HG03064 (cell line): Measurements from ENCODE around the gene NFIX.

Experiments
- ATAC-seq: cut with Tn5 transposase; IDR thresholded peaks from one replicate; pipeline ENCODE4 v1.9.1; 2021; ENCODE audit warnings: low read depth; ENCODE audit not compliant: unreplicated experiment

The NFIX gene

GRCh38 chr19:13100031-13100588 lies 104.8 kb downstream of the NFIX start:
- no peak for ATAC-seq

GRCh38 chr19:13100841-13101589 lies 105.7 kb downstream of the NFIX start:
- ATAC-seq = no peak

GRCh38 chr19:13101590-13102415 lies 106.5 kb downstream of the NFIX start:
- no peak for ATAC-seq

- no peak for ATAC-seq
Observed at GRCh38 chr19:13102416-13102665, 107.1 kb downstream of the NFIX start.

- ATAC-seq = peak; percentile 42
Observed at GRCh38 chr19:13102666-13103580, 107.6 kb downstream of the NFIX start, which contains the start of gene LYL1. Gene LYL1, minus strand, starts transcription at chr19:13102858. Its CDS starts 1,687 bp downstream, at chr19:13101171.

- no peak for ATAC-seq
Observed at GRCh38 chr19:13103581-13104359, 108.5 kb downstream of the NFIX start.

- ATAC-seq = no peak
Observed at GRCh38 chr19:13104360-13104847, 109.1 kb downstream of the NFIX start.

- ATAC-seq = no peak
Observed at GRCh38 chr19:13104848-13105711, 109.8 kb downstream of the NFIX start.

GRCh38 chr19:13109361-13110098 lies 114.3 kb downstream of the NFIX start:
- ATAC-seq = no peak

- ATAC-seq = no peak
Observed at GRCh38 chr19:13110099-13110610, 114.9 kb downstream of the NFIX start.

- no peak for ATAC-seq
Observed at GRCh38 chr19:13112555-13112954, 117.3 kb downstream of the NFIX start.

GRCh38 chr19:13115936-13116281 lies 120.6 kb downstream of the NFIX start:
- ATAC-seq = no peak

- no peak for ATAC-seq
Observed at GRCh38 chr19:13116282-13117175, 121.3 kb downstream of the NFIX start, which contains the start of gene TRMT1. Gene TRMT1, minus strand, starts transcription at chr19:13116740. Its CDS starts 341 bp downstream, at chr19:13116399.

- no peak for ATAC-seq
Observed at GRCh38 chr19:13117176-13117771, 122.0 kb downstream of the NFIX start.

- ATAC-seq = peak; percentile 50
Observed at GRCh38 chr19:13117772-13118423, 122.6 kb downstream of the NFIX start, which contains the start of gene NACC1. Gene NACC1, plus strand, starts transcription at chr19:13118264. Its CDS starts 16,944 bp downstream, at chr19:13135208.
